NCI-H1092 treated with DMSO at 0.1 percent for 48 hours (cell line): ENCODE results near the gene PLPPR5.
"Not testable (repeated sequence)": the region's sequence is repeated elsewhere in the genome, so short reads cannot be mapped to it uniquely, and the experiment has no call there.

Source experiments
- DNase-seq: peaks from one replicate; lab custom pipeline; 2025; lab: John Stamatoyannopoulos, UW

The PLPPR5 gene, protein sequence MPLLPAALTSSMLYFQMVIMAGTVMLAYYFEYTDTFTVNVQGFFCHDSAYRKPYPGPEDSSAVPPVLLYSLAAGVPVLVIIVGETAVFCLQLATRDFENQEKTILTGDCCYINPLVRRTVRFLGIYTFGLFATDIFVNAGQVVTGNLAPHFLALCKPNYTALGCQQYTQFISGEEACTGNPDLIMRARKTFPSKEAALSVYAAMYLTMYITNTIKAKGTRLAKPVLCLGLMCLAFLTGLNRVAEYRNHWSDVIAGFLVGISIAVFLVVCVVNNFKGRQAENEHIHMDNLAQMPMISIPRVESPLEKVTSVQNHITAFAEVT

DNA sequence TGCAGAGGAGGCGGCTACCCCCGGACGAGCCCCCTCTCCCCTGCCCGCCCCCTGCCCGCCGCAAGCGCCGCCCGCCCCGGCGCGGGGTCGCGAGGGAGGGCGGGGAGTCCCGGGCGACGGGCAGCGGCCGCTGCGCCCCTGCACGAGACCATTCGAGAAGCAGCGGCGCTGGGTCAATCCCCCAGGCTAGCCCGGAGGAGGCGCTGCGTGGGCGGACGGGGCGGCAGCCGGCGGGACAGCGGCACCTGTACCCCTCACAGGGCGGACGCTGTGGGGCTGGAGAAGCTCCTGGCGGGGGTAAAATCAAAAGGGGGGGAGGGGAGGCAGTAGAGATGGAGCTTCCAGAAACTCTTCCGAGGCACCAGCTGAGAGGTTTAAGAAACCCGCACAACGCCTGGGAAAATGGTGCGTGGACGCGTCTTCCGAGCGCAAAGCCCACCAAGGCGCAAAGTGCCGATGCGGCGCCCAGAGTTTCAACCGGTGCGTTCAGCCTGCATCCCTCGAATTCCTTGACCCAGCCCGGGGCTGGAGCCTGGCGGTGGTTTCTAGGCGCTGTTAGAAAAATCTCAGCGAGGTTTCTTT is at the start of gene PLPPR5:
PLPPR5 (minus strand) TSS at position 1 of the 582 bp plus-strand sequence. CDS start 190 bp downstream, outside the sequence.
- DNase-seq: no peak

- DNase-seq: no peak
Observed at GRCh38 chr1:99051611-99052283, 47.1 kb upstream of the PLPPR5 start.

- no peak for DNase-seq
Observed at GRCh38 chr1:99049745-99050144, 45.1 kb upstream of the PLPPR5 start.

DNA sequence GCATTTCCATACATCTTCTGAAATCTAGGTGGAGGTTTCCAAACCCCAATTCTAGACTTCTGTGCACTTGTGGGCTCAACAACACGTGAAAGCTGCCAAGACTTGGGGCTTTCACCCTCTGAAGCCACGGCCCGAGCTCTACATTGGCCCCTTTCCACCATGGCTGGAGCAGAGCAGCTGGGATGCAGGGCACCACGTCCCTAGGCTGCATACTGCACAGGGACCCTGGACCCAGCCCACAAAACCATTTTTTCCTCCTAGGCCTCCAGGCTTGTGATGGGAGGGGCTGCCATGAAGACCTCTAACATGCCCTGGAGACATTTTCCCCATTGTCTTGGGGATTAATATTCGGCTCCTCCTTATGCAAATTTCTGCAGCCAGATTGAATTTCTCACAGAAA is 32.1 kb upstream of the PLPPR5 start:
- DNase-seq: not testable (repeated sequence)

DNA sequence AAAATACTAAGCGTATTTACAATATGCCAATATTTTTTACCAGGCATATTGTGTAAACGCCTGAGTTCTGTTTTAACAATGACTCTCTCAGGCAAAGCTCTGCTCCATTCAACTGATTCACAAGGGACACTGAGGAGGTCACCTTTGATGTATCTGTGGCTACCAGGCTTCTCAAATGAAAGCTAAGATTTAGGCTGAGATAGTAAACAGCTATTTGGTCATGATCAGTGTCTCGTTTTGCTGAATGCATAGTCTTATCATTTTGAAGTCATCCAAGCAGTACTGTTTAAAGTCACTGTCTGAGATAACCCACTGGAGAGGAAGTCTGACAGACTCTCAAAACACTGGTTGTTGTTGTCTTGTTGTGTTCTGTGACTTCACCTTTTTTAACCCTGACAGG is 13.7 kb upstream of the PLPPR5 start:
- no peak for DNase-seq

GRCh38 chr1:99017655-99018054 is 13.0 kb upstream of the PLPPR5 start:
- no peak for DNase-seq

- no peak for DNase-seq
Observed at GRCh38 chr1:99010679-99011078, 6.0 kb upstream of the PLPPR5 start.

DNA sequence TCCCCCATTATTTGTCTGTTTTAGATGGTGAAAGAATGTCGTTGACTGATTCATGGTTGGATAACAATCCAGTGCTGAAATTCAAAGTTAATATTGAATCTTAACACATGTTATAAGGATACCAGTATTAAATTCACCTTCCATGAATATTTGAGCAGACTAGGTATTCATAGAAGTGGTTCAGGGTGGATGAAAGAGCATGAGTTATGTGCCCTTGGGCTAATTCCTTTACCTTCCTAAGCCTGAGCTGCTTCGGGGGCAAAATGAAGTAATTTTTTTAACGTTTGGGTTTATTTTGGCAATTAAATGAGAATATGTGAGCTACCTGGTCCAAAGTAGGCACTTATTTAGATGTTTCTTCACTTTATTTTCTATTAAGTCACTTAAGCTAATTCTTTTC is 2.7 kb upstream of the PLPPR5 start:
- DNase-seq: no peak

DNA sequence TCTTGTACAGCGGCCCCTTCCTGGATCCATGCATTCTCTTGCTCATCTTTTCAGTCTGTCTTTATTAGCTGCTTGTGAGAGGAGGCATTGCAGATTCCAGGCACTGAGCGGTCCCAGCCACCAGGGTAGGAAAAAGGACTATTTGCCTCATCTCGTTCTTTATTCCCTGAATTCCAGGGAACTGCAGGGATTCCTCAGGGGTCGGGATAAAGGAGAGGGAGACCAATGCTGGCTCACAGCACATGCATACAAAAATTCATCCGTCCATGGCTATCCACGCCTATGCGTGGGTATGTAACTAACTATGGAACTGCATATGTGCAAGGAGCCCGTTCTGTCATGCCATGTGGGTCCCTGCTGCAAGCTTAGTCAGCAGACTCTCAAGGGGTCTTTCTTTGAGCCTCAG is 879 bp upstream of the PLPPR5 start:
- DNase-seq: no peak

GRCh38 chr1:99004254-99004860 is 304 bp downstream of the PLPPR5 start:
- DNase-seq: no peak

GRCh38 chr1:99003581-99004253 is 944 bp downstream of the PLPPR5 start:
- no peak for DNase-seq

- no peak for DNase-seq
Observed at GRCh38 chr1:98992844-98993243, 11.8 kb downstream of the PLPPR5 start.

DNA sequence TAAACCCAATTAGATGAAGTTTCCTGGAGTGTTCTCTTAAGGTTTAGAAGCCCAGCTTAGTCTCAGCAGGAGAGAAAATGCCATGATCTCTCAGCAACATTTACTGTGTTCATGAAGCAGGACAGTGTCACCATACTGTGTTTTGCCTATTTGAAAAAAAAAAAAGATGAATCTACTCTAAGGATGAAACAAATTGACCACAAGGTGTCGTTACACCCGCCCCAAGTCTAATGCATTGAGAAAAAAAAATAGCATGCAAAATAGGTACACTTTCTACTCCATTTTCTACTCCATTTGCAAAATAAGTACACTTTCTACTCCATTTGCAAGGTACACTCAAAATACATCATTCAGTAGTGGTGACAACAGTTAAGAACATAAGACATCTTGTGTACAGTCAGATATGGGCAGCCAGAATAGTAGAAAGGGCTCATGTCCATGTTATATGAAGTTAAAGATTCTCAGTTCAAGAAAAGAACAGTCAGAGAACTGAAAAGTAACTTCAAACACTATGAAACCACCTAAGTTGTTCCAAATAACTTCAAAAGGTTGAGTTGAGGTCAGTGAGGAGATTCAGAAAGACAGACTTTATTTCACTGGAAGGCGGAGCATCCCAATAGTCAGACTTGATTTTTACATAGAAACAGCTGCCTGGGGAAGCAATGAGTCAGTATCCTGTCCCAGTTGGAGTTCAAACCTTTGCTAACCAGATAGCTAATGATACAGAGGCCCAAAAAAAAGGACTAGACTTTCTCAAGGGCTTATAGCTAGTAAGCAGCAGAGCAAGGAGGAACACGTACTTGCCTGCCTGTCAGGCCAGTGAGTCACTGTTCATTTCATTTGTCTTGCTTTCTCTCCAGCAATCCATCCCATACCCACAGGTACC is 13.3 kb downstream of the PLPPR5 start:
- DNase-seq: no peak

DNA sequence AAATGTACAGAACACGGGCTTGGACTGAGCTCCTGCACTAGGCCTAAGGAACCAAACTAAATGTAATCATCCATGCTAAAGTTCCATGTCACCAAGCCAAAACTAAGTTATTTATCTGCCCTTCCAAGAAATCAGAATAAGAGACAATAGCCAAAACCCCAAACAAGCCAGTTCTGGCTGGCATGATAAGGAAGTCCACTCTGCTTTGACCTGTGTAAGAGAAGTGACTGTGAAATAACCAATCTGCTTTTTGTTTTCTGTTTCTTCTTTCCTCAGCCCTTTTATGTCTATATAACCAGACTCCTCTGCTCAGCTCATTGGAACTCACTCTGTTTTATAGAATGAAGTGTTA is 15.1 kb downstream of the PLPPR5 start:
- DNase-seq: no peak

DNA sequence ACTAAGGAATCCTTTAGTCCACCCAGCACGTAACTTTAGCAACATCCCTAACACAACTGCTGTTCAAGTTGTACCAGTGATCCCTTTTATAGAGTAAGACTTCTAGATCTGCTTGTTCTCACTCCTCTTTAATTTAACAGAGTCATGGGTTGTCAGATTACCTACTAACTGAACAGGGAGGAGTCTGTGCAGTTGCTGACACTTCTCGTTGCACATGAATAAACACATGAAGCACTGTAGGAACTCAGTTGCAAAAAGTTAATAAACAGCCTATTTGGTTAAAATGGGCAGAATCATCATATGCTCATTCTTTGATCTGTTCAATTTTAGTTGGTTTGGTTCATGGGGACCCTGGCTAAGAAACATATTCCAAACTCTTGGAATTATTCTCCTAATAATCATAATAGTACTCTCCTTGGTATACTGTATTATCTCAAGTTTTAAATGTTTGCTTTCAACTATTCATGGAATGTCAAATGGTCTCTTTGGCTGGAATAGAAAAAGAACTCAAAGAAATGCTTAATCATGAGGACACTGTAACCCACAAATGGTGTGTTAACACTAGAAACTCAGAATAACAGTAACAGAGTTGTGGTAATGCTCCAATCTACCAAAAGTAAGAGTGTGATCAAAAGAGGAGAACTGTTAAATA is 15.6 kb downstream of the PLPPR5 start:
- no peak for DNase-seq

GRCh38 chr1:98985687-98986086 is 19.0 kb downstream of the PLPPR5 start:
- DNase-seq: no peak

- no peak for DNase-seq
Observed at GRCh38 chr1:98981917-98982513, 22.6 kb downstream of the PLPPR5 start.

DNA sequence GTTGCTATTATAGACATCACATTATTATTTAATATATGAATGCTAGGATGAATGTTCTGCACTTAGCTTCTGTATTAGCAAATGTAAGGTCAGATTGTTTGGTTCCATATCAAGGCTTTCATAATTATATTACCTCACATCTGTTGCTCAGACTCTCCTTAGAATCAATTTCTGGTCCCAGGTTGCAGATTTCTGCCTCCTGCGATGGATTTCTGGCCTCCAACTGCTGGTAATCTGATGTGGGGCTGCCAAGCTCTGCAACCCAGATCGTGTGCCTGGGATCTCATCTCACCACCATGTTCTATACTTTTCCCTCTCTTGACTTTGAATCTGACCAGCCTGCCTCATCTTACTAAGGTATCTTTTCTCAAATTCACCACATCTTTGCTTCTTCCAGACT is 25.2 kb downstream of the PLPPR5 start:
- DNase-seq: no peak

- DNase-seq: no peak
Observed at GRCh38 chr1:98975810-98976209, 28.9 kb downstream of the PLPPR5 start.

GRCh38 chr1:98975113-98975512 is 29.5 kb downstream of the PLPPR5 start:
- DNase-seq: no peak
